HG03571 (cell line): ENCODE data around the gene DRC1.

Experiments
- ATAC-seq: cut with Tn5 transposase; IDR thresholded peaks from one replicate; pipeline ENCODE4 v1.9.1; 2021; ENCODE audit not compliant: unreplicated experiment

Gene DRC1

DNA sequence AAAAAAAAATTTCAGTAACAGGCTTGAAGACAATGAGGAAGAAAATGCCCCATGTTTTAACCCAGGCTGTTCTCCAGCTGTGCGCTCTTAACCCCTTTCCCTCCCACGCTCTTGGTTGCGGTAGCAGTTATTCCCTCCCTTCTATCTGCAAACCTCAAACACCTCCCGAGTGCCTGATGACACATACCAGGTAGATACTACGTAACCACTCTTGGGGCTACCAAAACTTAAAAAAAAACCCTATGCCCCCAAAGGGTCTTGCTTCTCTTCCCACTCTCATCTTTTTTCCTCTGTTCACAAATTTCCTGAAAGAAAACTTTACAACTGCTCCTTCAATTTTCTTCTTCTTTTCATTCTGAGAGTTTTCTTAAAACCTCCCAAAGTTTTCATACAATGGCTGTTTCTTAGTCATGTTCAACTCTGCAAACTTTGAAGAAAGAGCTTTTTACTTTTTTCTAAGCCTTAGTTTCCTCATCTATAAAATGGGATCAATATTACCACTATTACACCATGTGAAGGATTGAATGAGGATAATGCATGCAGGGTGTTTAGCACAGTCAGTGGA lies 4.9 kb upstream of the DRC1 start:
- ATAC-seq, result no peak

DNA sequence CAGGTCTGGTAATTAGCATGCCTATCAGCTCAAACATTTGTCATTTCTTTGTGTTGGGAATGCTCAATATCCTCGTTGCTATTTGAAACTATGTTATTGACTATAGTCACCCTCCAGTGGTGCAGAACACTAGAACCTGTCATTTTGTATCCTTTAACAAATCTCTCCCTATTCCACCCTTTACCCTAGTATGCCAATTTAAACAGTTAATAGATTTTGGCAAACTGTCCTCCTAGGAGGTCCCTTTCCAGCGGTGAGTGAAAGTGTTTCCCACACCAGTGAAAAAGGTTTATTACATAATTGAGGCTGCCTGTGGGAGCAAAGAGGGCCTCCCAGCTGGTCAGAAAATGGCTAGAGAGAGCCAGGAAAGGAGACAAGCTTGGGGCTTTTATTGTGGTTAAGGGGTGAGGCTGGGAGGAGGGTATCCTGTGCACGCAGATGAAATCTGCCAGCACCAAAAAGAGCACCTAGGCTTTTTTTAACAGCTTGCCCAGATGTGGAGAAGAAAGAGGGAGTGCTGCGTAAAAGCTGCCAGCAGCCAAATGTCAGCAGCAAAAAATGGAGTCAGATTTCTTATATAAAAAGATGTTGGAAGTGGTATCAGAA lies 1.8 kb upstream of the DRC1 start:
- no peak for ATAC-seq

DNA sequence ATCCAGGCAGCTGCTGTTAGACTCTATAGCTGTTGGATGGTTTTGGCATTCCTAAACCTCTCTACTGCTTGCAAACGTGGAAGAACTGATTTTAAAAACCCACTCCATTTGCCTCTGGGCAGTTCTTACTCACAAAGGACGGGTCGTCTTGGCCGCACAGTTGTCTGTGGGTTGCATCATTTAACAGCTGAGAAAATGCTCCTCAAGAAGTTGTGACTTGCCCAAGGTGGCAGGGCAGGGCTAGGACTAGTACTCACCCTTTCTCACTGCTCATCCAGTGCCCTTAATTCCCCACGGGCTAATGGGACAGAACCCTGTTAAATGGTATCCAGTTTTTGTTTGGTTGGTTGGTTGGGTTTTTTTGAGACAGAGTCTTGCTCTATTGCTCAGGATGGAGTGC lies 997 bp upstream of the DRC1 start:
- no peak for ATAC-seq

DNA sequence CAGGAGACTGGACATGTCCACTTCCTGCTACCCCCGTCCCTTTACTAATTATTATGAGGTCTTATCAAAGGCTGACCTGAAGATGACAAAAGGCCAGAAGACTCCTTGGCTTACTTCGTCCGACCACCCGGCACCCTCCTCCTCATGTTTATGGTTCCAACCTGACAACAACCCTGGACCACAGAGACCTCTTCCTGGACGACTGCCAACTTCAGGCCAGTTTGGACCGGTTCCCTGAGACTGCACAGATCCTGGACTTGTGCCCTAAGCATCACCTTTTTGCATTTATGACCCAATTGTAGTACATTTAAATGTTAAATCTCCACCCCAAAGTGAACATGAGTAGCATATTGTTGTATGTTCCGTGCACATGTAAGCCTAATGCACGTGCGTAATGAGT lies 5.8 kb downstream of the DRC1 start:
- no peak for ATAC-seq

DNA sequence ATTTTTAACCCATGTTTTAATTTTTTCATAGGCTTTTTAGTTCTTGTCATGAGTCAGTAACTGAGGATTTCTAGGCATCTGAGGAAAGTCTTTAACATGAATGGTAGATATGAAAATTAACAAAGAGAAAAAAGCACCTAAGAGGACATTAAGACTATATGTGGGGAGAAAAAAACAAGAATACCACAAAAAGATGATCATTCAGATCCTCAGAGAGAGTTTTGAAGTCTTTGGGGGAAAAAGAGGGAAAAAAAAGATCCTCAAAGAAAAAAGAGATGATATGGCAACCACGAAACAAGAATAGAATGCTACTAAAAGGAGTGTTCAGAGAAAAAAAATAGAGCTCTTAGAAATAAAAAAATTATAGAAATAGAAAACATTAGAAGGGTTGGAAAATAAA lies 8.1 kb downstream of the DRC1 start:
- no peak for ATAC-seq

DNA sequence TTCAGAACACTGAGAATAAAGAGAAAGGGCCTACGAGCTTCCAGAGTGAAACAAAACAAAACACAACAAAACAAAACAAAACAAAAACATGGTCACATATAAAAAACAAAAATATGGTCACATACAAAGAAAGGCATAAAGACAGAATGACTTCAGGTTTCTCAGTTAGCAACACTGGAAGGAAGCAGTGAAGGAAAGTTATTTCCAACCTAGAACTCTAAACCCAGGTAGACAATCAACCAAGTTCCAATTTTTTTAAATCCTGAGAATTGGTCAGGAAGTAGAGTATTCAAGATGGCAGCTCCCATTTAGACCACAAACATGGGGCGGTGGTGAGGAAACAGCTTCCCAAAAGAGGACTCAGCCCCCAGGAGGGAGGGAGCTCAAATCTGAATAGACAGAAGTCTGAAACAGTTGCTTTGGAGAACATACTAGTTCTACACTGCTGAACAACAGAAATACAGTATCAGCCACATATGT lies 9.1 kb downstream of the DRC1 start:
- no peak for ATAC-seq

DNA sequence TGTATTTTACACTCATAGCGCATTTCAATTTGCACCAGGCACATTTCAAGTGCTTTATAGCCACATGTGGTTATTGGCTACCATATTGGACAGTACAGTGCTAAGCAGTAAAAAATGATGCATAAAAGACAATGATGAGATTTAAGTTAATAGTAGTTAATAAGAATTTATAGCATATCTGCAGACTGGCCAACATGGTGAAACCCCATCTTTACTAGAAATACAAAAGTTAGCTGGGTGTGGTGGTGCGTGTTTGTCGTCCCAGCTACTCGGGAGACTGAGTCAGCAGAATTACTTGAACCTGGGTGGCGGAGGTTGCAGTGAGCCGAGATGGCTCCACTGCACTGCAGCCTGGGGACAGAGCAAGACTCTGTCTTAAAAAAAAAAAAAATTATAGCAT lies 9.7 kb downstream of the DRC1 start:
- ATAC-seq, result no peak

DNA sequence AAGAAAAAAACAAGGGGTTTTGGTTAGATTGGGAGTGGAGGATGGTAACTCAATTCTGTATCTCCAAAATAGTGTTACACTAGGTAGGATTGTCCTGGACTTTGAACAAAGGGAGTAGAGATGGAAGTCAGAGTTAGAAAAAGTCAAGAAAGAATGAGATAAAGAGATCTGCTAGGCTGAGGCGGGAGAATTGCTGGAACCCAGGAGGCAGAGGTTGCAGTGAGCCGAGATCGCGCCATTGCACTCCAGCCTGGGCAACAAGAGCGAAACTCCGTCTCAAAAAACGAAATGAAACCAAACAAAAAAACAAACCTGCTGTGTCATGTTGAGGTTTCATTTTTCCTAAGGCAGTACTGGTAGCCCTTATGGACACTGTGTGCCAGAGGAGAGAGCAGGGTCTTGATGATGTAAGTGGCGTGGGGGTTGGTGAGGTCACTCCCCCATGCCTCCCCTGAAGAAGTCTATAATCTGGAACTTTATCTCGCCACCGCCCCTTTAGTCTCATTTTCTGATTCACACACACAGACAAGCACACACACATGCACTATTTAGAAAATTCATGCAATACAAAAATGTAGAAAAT lies 10.5 kb downstream of the DRC1 start:
- no peak for ATAC-seq

DNA sequence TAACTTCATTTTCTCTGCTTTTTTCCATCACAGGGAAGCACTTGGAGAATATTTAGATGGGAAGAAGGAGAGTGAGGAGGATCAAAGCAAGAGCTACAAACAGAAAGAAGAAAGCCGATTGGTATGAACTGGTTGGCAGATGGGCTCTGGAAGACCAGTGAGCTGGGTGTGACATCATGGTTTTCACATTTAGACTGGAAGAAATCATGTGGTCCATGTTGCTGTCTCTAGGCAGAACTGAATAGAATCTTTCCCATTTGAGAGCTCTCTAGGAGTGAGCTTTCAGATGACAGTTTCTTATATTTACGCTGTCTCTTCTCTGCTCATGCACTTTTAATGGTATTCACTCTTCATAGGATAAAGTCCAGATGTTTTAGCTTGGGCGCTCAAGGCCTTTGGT lies 12.6 kb downstream of the DRC1 start:
- no peak for ATAC-seq

DNA sequence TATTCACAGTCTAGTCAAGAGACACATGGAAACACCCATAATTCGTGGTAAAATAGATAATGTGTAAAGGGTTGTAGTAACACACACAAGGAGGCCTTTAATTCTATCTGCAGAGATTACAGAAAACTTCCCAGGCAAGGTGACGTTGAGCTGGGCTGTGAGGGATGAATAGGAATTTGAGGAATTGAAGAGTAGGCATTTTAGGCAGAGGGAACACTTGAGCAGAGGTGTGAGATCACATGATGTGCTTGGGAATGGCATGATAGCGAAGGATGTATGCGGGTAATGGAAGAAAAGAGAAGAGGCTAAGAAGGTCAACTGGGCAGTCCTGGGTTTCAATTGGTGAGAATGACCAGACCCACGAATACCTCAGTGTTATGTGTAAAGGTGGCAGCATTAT lies 20.2 kb downstream of the DRC1 start:
- ATAC-seq, result no peak

DNA sequence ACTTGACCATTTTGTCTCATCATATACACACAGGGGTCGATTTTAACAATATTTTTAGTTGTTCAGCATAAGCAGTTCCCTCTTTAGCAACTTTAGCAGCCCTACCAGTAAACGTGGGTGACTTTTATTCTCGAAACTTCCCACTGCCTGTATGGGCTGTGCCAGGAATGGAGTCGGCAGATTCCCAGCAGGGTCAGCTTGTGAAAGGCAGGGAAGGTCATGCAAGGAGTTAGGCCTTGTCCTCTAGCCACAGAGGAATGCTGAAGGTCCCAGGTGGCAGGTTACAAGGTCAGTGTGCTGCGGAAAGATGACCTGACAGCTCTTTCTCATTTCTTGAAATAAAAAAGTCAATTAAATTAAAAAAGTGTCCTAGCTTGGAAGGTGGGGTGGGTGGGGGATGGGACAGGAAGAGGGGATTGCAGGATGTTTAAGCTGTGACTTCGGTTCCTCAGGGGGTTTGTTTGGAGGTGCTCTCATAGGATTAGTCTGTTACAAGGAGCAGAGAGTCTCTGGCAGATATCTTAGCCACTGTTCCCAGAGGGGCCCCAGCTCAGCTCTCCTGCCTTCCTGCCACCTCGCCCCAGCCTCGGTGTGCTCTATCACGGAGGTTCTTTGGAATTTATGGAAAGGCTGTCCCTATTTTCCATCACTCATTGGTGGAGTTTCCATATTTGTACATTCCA lies 21.4 kb downstream of the DRC1 start:
- no peak for ATAC-seq

DNA sequence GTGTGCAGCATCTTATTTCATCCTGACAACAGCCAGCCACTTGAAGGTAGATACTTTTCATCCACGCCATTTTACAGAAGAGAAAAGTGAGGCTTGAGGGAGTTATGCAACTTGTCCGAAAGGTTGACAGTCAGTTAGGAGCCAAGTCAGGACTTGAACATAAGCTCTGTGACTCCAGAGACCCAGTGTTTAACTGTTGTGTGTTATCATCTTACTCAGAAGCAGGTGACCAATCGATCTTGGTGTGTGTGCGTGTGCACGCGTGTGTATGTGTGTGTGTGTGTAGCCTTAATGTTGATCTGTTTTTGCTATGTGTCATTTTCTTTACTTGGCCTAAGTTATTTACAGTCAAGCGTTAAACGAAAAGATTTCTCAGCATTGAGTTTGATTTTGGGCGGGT lies 22.0 kb downstream of the DRC1 start:
- ATAC-seq, result no peak

DNA sequence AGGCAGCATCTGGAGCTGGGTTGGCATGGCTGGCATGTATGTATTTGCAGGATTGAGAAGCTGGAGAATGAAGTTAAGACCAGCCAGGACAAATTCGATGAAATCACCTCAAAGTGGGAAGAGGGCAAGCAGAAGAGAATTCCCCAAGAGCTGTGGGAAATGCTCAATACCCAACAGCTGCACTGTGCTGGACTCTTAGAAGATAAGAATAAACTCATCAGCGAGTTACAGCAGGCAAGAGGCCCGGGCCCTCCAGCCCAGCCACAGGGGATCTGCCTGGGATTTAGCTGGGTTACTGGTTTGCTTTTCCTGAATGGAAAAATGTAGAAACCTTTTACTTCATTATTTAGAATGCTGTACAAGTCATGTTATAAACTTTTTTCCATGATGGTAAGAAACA lies 22.5 kb downstream of the DRC1 start:
- no peak for ATAC-seq

DNA sequence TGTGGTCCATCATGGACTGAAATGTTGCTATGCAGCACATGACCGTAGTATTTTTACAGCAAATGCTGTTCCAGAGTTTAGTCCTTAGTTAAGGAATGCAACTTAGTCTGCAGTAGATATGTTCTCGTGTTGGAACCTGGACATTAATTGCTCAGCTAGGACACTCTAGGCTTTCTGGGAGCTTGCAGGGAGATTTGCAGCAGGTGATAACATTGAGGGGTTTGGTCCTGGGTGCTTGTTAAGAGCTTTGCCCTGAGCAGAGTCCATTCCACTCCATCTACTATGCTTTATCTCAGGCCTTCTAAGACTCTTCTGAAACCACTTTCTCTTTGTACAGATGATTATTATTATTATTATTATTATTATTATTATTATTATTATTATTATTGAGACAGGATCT lies 27.1 kb downstream of the DRC1 start:
- ATAC-seq, result no peak

DNA sequence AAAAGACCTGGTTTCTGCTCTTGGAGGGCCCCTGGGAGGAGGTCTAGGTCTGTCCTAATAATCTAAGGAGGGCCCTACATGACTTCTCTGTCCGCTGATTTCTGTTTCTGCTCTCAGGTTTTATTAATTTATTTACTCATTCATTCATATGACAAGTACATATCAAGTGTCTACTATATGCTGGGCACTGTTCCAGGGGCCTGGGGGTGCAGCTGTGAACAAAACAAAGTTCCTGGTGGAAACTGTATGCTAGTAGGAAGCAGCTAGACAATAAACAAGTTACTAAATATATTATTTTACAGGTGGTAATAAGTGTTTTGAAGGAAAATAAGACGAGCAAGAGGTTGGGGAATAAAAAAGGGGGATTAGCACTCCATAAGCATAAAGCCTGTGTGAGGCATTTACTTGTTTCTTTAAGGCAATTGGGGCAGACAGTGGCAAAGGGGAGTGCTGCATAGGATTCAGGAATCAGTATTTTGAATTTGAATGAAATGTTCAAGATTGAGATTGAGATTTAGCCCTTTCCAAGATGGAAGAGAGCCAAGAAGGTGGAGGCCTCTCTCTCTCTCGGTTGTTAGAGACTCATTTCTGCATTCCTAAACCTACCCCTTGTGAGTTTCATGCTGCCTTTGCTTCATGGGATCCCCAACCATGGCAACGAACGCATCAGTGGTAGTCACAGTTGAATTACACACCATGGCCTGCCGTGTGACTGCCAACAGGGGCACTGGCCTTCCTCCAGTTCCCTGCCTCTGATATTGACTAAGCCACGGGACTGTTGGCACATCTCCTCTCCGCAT lies 28.3 kb downstream of the DRC1 start:
- ATAC-seq, result no peak

DNA sequence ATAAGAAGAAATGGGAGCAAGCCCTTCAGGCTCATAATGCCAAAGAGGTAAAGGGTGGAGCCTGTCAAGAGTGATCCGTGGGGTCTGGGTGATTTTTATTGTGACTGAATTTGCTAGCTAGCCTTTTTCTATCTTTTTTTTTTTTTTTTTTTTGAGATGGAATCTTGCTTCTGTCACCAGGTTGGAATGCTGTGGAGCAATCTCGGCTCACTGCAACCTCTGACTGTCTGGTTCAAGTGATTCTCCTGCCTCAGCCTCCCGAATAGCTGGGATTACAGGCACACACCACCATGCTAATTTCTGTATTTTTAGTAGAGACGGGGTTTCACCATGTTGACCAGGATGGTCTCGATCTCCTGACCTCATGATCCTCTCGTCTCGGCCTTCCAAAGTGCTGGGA lies 29.1 kb downstream of the DRC1 start:
- no peak for ATAC-seq

DNA sequence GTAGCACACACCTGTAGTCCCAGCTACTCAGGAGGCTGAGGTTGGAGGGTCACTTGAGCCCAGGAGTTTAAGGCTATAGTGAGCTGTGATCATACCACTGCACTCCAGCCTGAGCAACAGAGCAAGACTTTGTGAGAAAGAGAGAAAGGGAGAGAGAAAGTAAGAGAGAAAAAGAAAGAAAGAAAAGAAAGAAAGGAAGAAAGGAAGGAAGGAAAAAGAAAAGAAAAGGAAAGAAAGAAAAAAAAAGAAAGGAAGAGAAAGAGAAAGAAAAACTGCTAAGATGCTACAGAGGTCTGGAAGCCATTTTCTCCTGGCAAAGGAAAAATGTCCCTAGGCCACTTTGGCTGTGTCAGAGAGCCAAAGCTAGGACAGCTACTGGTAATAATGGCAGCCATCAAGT lies 30.6 kb downstream of the DRC1 start:
- no peak for ATAC-seq

DNA sequence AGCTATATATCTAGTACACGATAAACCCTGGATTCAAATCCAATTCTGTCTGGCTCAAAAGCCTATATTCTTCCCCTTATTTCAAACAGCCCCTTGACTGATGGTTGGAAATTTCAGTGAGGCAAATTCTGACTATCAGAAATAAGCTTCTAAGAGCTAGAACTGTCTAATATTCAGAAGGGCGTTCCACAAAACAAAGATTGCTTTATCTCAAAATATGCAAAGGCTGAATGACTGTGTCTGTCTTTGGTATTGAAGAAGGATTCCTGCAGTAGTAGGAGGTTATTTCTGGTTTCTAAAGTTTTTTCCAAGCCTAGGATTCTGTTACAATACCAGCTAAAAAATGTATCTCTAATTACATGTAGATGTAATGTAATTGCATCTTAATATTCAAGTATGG lies 31.1 kb downstream of the DRC1 start:
- no peak for ATAC-seq

DNA sequence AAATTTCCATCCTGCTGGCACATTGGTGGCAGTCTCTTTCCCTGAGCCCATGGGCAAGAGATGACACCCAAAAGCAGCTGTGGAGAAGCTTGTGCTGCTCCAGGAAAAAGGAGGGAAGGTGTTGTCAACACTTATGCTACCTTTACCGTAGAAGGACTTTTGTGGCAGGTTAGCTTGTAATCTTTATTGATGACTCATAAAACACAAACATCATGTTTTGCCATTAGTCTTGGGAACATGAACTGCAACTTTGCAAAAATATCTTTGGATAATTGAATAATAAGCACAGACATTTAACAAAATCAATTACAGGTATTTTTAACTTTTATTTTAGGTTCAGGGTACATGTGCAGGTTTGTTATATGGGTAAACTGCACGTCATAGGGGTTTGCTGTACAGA lies 33.4 kb downstream of the DRC1 start:
- no peak for ATAC-seq

DNA sequence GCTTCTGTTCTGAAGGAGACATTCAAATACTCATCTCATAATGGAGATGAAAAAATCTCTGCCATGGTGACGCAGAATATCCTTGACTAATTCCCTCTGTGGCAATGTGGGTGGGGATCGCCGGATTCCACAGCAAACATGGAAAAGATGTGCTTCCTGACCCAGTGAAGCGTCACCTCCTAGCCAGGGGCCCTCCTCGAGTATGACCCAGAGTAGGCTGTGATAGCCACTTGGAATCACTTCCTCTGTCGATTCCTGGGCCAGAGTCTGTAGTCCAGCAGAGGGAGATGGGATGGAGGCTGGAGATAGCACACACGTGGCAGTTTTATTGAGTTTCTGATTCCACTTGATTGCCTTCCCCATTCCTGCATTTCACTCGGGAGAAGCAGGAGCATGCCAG lies 36.8 kb downstream of the DRC1 start:
- no peak for ATAC-seq

DNA sequence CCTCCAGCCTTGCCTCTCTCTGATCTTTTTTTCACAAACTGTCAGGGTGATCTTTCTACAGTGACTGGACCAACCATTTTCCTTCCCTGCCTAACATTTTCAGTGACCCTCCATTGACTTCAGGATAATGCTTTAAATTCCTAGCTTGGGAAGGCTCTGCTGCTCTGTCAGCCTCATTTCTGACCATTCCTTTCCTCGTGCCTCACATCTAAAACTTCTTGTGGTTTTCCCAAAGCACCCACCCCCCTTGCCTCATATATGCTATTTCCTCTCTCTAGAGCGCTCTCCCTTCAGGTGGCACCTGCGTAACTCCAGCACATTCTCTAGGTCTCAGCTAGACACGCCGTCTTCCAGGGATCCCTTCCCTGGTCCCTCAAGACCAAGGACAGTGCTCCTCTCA lies 37.2 kb downstream of the DRC1 start:
- no peak for ATAC-seq

DNA sequence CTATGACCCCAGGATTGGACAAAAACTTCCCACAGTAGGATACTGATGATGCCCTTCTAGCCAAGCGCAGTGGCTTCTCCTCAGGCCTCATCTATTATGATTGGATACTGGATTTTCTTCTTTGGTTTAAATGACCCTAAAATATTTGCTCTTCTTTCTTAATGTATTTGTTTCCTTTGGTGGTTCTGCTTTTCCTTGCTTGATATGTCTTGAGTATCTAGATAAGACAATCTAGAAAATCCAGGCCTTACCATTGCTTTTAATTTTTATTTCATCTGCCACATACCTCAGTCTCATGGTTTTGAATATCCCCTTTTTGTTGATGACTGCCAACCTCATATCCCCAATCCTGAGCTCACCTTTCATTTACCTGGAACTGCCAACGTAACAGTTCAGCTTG lies 40.6 kb downstream of the DRC1 start:
- ATAC-seq, result no peak
